GM12864 (cell line): ENCODE measurements around the gene RLBP1.

ENCODE experiments used
- DNase-seq: peaks from one replicate; pipeline ENCODE4 v3.0.0-alpha.2; 2011; ENCODE audit warnings: low read depth
- H3K4me3 ChIP-seq: 2 replicates; pipeline ENCODE4 v1.5.1; 2011; ENCODE audit warnings: mild to moderate bottlenecking, low read depth, low read length, control low read depth
- TF ChIP-seq, protein P1 (sequence below): IDR thresholded peaks from 2 replicates; pipeline ENCODE4 v1.5.1; 2011; ENCODE audit warnings: low read depth, mild to moderate bottlenecking, moderate library complexity, low read length, control low read depth, inconsistent platforms; ENCODE audit errors: missing control alignments

The RLBP1 gene

GRCh38 chr15:89187986-89188514, 33.3 kb downstream of the RLBP1 start:
- no peak overlapping the region for H3K4me3 ChIP-seq
- DNase-seq = no peak
- TF ChIP-seq, protein P1, sequence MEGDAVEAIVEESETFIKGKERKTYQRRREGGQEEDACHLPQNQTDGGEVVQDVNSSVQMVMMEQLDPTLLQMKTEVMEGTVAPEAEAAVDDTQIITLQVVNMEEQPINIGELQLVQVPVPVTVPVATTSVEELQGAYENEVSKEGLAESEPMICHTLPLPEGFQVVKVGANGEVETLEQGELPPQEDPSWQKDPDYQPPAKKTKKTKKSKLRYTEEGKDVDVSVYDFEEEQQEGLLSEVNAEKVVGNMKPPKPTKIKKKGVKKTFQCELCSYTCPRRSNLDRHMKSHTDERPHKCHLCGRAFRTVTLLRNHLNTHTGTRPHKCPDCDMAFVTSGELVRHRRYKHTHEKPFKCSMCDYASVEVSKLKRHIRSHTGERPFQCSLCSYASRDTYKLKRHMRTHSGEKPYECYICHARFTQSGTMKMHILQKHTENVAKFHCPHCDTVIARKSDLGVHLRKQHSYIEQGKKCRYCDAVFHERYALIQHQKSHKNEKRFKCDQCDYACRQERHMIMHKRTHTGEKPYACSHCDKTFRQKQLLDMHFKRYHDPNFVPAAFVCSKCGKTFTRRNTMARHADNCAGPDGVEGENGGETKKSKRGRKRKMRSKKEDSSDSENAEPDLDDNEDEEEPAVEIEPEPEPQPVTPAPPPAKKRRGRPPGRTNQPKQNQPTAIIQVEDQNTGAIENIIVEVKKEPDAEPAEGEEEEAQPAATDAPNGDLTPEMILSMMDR = no peak

- no peak overlapping the region for H3K4me3 ChIP-seq
- TF ChIP-seq, protein P1 = no peak
- no peak for DNase-seq
Observed at GRCh38 chr15:89187301-89187985, 33.9 kb downstream of the RLBP1 start.

DNA sequence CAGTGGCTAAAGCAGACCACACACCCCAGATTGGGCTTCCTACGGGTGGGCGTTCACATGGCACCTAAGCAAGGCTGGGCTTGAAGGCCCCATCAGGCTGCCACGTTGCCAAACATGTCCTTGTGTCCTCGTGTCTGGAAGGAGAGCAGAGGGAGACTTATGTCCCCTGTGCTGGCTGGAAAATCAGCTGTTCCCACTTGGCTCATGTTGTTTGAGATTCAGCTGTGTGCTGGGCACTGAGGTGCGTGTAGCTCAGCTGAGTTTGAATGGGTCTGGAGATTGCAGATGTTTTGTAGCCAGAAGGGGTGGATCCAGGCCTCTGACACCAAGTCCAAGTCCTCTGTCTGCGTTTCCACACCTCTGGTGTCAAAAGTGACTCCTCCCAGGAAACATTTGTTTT, 34.6 kb downstream of the RLBP1 start:
- no peak for DNase-seq
- no peak overlapping the region for H3K4me3 ChIP-seq
- TF ChIP-seq, protein P1 = no peak

DNA sequence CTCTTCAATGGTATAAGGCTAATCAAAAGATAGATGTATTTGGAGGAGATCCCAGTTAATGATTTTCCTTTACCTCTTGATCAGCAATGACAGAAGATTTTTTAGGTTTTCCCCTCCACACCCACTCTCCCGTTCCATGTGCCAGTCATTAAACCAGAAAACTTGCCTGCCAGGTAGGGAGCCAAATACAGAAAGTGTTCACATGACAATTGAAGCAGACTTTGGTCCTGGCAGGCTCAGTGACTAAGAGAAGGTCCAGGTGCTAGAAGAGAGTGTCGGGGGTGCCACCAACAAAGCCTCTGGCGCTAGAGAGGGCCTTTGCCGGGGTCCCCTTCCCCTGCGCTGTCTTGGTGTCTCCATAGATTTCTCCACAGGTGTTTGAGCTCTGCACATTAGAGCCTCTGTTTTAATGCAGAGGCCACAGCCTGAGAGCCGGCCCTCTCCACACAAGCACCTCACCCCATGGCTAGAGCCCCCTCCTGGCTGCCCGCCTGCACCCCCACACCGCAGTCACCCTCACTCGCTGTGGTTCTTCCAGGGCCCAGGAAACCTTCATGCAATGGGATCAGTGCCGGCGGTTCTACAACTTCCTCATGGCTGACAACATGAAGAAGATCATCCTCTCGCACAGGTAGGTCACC, 36.4 kb downstream of the RLBP1 start:
- no peak overlapping the region for H3K4me3 ChIP-seq
- TF ChIP-seq, protein P1 = no peak
- no peak for DNase-seq

DNA sequence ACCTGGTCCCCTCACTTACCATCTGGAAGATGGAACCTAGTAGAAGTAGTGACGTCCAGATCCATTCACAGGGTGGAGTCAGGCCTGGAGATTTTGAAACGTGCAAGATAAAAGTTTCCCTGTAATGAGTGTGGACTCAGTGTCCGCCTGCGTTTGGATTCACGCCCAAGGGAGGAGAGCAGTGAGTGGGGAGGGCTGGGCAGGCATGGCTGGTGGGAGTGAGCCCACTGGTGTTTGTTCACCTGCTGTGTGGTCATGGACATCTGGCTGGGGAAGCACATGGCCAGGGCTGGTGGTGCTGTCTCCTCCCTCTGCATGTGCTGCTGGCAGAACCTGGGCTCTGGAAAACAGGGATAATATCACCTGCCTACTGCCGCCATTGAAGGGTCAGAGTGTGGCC, 37.0 kb downstream of the RLBP1 start:
- TF ChIP-seq, protein P1 = no peak
- no peak for DNase-seq
- no peak overlapping the region for H3K4me3 ChIP-seq

DNA sequence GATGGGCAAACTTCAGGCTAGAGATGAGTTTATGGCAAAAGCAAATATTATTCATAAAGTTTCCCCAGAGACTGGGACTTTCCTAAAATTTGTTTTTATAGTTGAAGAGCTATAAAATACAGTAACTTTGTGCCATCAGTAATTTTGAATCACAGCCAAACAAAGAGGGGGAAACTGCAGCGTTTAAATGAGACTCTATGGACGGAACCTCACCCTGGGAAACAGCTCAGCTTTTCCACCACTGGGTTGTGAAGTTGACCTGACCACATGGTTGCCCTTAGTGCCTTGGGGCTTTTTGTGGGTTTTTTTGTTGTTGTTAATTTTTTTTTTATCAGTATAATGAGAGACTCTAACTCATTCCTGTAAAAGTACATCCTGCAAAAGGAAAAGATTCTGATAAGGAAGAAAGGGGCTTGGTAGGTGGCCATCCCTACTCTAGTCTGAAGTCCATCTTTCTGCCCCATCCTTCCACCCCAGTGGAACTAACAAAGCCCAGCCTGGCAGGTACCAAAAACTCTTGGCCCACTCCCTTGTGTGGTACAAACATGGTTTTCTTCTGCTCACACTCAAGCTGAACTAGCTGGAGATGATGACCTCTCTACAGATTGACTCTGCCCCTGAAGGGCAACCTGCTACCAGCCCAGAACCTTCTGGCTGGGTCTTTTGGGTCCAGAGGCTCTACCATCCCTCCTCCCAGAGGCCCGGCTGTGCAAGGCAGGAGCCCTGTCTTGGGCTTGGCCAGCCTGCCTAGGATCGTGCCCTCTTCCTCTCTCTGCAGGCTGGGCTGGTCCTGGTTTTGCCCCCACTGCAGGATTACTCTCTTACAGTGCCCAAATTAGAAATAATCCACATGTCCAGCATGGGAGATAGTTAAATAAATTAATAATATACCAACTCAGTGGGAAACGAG, 41.2 kb downstream of the RLBP1 start:
- DNase-seq = no peak
- TF ChIP-seq, protein P1 = no peak

More for the DNA sequence above, 41.2 kb downstream of the RLBP1 start:
- H3K4me3 ChIP-seq = no peak overlapping the region
